SH-SY5Y (cell line): ENCODE results near the gene MAP3K5.

ENCODE experiments used
- GATA2 ChIP-seq: IDR thresholded peaks from 2 replicates; pipeline ENCODE4 v1.6.1; 2011; ENCODE audit warnings: mild to moderate bottlenecking, low read depth, low read length
- GATA3 ChIP-seq: IDR thresholded peaks from 2 replicates; pipeline ENCODE4 v1.6.1; 2011; ENCODE audit warnings: low read depth, mild to moderate bottlenecking, low read length, moderate library complexity

The MAP3K5 gene

GRCh38 chr6:136582711-136583471, 209.4 kb downstream of the MAP3K5 start:
- TF ChIP-seq GATA3 (no peak), GATA2 (no peak)

- no peak for TF ChIP-seq GATA2
- TF ChIP-seq GATA3, result no peak
Observed at GRCh38 chr6:136579800-136580199, 212.5 kb downstream of the MAP3K5 start.

DNA sequence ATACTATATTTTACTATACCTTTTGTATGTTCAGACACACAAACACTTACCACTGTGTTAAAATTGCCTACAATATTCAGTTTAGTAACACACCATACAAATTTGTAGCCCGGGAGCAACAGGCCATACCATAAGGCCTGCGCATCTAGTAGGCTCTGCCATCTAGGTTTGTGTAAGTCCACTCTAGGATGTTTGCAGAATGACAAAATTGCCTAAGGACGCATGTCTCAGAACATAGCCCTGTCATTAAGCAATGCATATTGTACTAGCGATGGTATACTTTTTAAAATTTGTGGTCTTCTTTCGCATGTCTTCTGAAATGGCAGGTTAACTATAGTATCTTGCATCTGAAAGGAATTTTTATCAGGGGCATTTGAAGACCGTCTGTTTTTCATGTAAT, 215.5 kb downstream of the MAP3K5 start:
- TF ChIP-seq GATA3 (no peak), GATA2 (no peak)

GRCh38 chr6:136571496-136571895, 220.8 kb downstream of the MAP3K5 start:
- TF ChIP-seq GATA2, result no peak
- TF ChIP-seq GATA3, result no peak

DNA sequence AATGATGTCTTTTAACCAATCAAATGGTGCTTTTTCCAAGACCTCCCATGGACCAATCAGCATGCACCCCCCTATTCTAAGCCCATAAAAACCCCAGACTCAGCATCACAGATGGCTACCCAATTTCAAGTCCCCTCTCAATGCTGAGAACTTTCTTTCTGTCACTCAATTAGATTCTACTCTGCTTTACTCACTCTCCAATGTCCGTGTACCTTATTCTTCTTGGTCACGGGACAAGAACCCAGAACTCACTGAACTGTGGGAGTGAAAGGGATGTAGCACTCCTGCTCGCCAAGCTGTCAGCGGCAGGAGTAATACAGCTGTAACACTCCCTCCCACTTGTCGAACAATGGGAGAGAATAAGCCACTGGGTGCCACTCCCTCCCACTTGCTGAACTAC, 221.2 kb downstream of the MAP3K5 start:
- TF ChIP-seq GATA2 (no peak), GATA3 (no peak)

DNA sequence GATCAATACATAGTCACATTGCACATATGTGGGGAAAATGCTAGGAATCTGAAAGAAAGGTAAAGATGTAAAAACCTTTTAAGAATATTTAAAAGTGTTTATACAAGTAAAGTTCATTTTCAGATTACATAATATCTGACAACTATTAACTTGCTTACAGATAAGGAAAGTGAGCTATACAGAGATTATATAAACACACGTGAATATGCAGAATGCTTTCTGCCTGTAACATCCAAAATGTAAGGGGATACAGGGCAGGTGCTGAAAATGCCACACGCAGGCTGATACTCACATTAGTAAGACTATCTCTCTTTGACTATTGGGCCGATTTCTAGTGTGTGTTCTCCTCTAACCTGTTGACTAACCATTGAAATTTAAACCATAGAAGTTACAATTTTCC, 224.1 kb downstream of the MAP3K5 start:
- no peak for TF ChIP-seq GATA2
- no peak for TF ChIP-seq GATA3

- no peak for TF ChIP-seq GATA2
- TF ChIP-seq GATA3, result no peak
Observed at GRCh38 chr6:136567688-136568087, 224.6 kb downstream of the MAP3K5 start.

- TF ChIP-seq GATA3 (no peak), GATA2 (no peak)
Observed at GRCh38 chr6:136566851-136567250, 225.4 kb downstream of the MAP3K5 start.

DNA sequence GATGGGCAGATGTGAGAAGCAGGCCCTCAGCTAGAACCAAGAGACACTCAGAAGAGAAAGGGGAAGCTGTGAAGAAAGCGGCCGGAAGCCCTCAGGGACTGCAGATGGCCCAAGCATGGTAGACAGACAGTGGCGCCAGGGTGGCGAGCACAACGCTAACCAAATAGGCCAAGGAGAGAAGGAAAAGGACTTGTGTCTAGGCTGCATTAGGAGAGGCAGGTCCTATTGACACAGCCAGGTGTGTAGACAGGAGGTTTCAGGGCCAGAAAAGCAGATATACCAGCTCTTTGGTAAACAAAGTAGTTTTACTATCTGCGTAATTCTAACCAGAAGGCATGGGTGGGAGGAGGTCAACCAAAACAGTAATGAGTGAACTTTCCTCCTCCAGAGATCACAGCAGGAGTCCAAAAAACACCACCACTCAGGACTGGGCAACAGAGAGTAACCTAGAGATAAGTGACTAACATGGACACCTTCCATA, 226.2 kb downstream of the MAP3K5 start:
- TF ChIP-seq GATA3 (no peak), GATA2 (no peak)

DNA sequence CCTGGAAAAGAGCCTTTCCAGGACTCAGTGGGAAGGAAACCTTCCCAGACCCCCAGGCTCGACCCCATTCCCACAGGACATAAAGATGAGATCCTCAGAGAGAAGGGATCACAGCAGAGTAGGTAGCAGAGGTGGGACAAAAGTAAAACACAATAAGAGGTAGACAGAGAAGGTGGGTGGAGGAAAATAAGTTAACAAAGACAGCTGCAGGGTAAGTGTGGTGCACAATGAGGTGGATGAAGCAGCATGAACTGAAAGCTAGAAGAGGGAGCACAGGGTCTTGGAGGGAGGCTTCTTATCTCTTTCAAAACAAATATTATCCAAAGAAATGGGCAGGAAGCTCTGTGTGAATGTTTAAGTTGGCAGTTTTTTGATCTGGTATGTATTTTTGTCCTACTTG, 228.1 kb downstream of the MAP3K5 start:
- no peak for TF ChIP-seq GATA2
- no peak for TF ChIP-seq GATA3

DNA sequence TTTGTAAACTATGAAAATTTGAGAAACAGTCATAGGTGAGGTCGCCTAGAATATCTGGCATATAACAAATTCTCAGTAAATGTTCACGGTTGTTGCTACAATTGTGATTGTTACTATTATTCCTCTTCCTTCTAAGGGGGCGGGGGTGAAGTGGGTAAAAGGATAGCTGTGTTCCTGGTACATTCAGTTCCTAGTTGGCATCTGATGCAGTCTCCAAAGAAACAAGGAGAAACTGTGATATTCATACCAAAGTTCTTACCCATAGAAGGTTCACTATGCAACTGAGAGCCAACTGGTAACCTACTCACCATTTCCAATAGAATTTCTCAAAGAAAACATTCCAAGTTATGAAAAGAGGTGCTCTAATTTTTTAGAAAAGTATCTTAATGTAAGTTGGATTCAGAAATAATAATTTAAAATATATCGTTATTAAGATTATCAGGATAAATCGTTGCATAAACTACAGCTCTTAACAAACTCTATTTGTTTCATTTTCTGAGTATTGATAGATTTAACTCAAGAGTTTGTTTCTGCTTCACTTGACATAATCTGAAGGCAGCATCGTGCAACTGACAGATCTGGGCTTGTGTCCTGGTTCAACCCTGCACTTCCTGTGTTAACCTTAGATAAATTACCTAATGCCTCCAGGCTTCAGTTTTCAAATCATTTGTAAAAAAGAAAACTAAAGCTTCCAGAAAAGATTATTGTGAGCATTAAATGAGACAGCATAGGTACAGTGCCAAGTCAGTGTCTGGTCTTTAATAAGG, 228.7 kb downstream of the MAP3K5 start:
- TF ChIP-seq GATA2 (no peak), GATA3 (no peak)

DNA sequence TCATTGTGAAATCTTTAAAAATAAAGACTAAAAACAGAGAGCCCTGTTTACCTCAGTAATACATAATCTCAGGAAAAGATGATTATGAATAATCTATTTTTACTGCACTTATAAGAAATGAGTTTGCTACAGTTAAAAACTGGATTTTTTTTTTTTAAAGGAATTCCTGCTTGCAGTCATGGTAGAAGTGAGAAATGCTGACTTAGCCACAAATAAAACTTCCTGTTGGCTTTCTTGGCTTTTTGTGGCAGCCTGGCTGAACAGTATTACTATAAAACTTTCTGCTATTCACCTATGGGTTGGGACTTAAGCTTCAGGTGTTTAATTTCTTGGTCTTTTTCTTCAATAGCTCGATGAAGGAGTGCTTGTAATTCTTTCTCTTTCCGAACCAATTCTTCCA, 230.1 kb downstream of the MAP3K5 start:
- no peak for TF ChIP-seq GATA2

DNA sequence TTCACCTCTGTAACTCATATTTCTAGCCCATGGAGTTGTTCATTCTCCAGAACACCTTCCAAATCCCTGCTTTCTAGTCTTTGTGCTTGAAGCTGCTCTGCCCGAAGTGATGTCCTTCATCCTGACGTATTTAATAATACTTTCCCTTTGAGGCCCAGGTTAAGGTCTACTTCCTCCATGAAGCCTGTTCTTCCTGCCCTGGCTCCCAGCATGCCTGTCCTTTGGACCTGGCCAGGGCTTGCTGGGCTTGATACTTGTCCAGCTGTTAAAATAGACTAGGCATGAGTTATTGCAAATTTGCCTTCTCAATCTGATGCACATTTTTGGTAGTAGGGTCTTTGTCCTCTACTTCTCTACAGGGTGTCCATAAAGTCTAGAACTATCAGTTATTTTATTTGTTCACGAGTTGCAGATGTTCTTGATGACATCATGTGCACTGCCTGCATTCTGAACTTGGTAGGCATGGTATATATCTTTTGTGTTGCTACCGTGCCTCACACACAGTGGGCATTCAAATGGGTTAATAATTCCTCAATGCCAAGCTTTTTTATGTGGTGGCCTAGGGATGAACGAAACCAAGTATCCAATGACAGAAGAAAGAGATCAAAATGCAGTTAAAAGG, 239.0 kb downstream of the MAP3K5 start:
- TF ChIP-seq GATA2 (no peak), GATA3 (no peak)

DNA sequence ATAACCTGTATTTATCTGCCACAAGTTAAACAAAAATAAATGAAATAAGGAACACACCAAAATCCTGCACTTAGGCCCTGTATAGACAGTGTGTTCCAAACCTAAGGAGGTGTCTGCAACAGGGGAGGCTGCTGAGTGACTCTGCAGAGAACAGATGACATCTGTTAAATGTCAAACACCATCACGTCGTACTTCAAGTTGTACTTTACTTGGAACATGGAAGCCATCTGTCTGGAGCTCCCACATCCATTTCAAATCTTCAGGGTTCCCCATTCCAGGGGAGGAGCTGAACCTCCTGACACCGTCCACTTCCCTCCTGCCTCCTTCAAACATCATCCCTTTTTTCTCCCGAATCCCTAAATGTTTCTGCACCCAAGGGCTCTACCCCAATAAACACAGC, 240.2 kb downstream of the MAP3K5 start:
- TF ChIP-seq GATA2, result no peak
- no peak for TF ChIP-seq GATA3

GRCh38 chr6:136551103-136551502, 241.2 kb downstream of the MAP3K5 start:
- TF ChIP-seq GATA2, result no peak
- TF ChIP-seq GATA3, result no peak
